IMR-90 (cell line): ENCODE measurements around the gene IFRD1. TPM values are rescaled to one million over a fixed set of nuclear protein-coding genes. Genes with fewer than 3 reads are reported as not detected.

Source experiments
- ATAC-seq: fragments of 200-7000 bp; cut with Tn5 transposase; 2 replicates; pipeline ENCODE4 v1.9.1; 2020; ENCODE audit warnings: low read depth, mild to moderate bottlenecking, moderate library complexity
- BruUV-seq: library from RNA; stranded (reverse); fragments of 400-500 nt; replicated peaks from 2 replicates; lab custom pipeline; 2021; lab: Mats Ljungman, UMichigan
- CTCF ChIA-PET: fragments of 300-600 bp; formaldehyde crosslinking; extraction: SDS; loops from one replicate; lab custom pipeline; 2021; ENCODE audit warnings: antibody characterized with exemption; lab: Yijun Ruan, JAX
- POLR2A ChIA-PET: fragments of 300-600 bp; sonication (Branson Sonifier 250); formaldehyde crosslinking; loops from one replicate; lab custom pipeline; 2022; ENCODE audit warnings: antibody characterized with exemption; ENCODE audit not compliant: unreplicated experiment; lab: Charles Lee
- DNase-seq: peaks from one replicate; pipeline ENCODE4 v3.0.0; 2013
- H2AFZ ChIP-seq: replicated peaks from 2 replicates; pipeline ENCODE3; 2013; ENCODE audit warnings: low read length, mild to moderate bottlenecking; ENCODE audit not compliant: poor library complexity
- H2AK5ac ChIP-seq: 2 replicates; pipeline ENCODE4 v1.6.1; 2013; ENCODE audit warnings: low read depth, low read length, inconsistent platforms
- H2AK9ac ChIP-seq: replicated peaks from 2 replicates; pipeline ENCODE3; 2013; ENCODE audit warnings: mild to moderate bottlenecking, low read depth, low read length, moderate library complexity; ENCODE audit not compliant: poor library complexity
- H2BK120ac ChIP-seq: 2 replicates; pipeline ENCODE4 v1.6.1; 2013; ENCODE audit warnings: low read depth, low read length, inconsistent platforms
- H2BK15ac ChIP-seq: 3 replicates; pipeline ENCODE4 v1.6.1; 2013; ENCODE audit warnings: low read depth, low read length, inconsistent platforms
- H2BK20ac ChIP-seq: 2 replicates; pipeline ENCODE4 v1.6.1; 2013; ENCODE audit warnings: low read depth, mild to moderate bottlenecking, inconsistent platforms, low read length, moderate library complexity
- H2BK5ac ChIP-seq: 2 replicates; pipeline ENCODE4 v1.6.1; 2013; ENCODE audit warnings: mild to moderate bottlenecking, low read depth, low read length, inconsistent platforms; ENCODE audit not compliant: poor library complexity, severe bottlenecking
- H3K14ac ChIP-seq: replicated peaks from 2 replicates; pipeline ENCODE4 v1.6.1; 2013; ENCODE audit warnings: low read depth, low read length, inconsistent platforms
- H3K18ac ChIP-seq: 2 replicates; pipeline ENCODE4 v1.6.1; 2013; ENCODE audit warnings: low read depth, low read length, control low read depth
- H3K23ac ChIP-seq: 2 replicates; pipeline ENCODE4 v1.6.1; 2013; ENCODE audit warnings: low read depth, low read length, inconsistent platforms
- H3K27ac ChIP-seq: 2 replicates; pipeline ENCODE4 v1.5.1; 2013; ENCODE audit warnings: mild to moderate bottlenecking, control low read depth, low read length; ENCODE audit not compliant: insufficient read depth
- H3K27me3 ChIP-seq: 2 replicates; pipeline ENCODE4 v1.6.1; 2013; ENCODE audit warnings: low read length; ENCODE audit not compliant: control insufficient read depth, insufficient read depth
- H3K36me3 ChIP-seq: 2 replicates; pipeline ENCODE4 v1.6.1; 2013; ENCODE audit warnings: low read length, mixed read lengths; ENCODE audit not compliant: control insufficient read depth, insufficient read depth
- H3K4ac ChIP-seq: 2 replicates; pipeline ENCODE4 v1.6.1; 2013; ENCODE audit warnings: low read depth, low read length, inconsistent platforms
- H3K4me1 ChIP-seq: 2 replicates; pipeline ENCODE4 v1.6.1; 2013; ENCODE audit warnings: low read length, mixed read lengths; ENCODE audit not compliant: control insufficient read depth, insufficient read depth
- H3K4me2 ChIP-seq: 2 replicates; pipeline ENCODE4 v1.6.1; 2013; ENCODE audit warnings: low read depth, mild to moderate bottlenecking, control low read depth, low read length, moderate library complexity
- H3K4me3 ChIP-seq: 2 replicates; pipeline ENCODE4 v1.5.1; 2013; ENCODE audit warnings: low read depth, mild to moderate bottlenecking, control low read depth, low read length, moderate library complexity; ENCODE audit not compliant: insufficient read depth
- H3K56ac ChIP-seq: 2 replicates; pipeline ENCODE4 v1.6.1; 2013; ENCODE audit warnings: low read length, inconsistent platforms; ENCODE audit not compliant: insufficient read depth; ENCODE audit errors: extremely low read depth
- H3K79me1 ChIP-seq, 2 experiments: 2 replicates each; pipeline ENCODE4 v1.6.1; 2013; ENCODE audit warnings: low read length in 2 of 2, inconsistent platforms in 1 of 2, low read depth in 1 of 2
- H3K9ac ChIP-seq: 2 replicates; pipeline ENCODE4 v1.6.1; 2013; ENCODE audit warnings: low read depth, low read length, control low read depth
- H3K9me1 ChIP-seq: 2 replicates; pipeline ENCODE4 v1.6.1; 2013; ENCODE audit warnings: low read length, inconsistent platforms; ENCODE audit not compliant: insufficient read depth
- H3K9me3 ChIP-seq: 2 replicates; pipeline ENCODE4 v1.6.1; 2013; ENCODE audit warnings: low read length; ENCODE audit not compliant: control insufficient read depth, insufficient read depth
- H4K20me1 ChIP-seq: 2 replicates; pipeline ENCODE4 v1.6.1; 2013; ENCODE audit warnings: low read length, inconsistent platforms; ENCODE audit not compliant: insufficient read depth
- H4K5ac ChIP-seq: 2 replicates; pipeline ENCODE4 v1.6.1; 2013; ENCODE audit warnings: mild to moderate bottlenecking, low read depth, low read length, control low read depth
- H4K8ac ChIP-seq, 2 experiments: 2 replicates each; pipeline ENCODE4 v1.6.1; 2013; ENCODE audit warnings: low read depth in 2 of 2, low read length in 2 of 2, control low read depth in 1 of 2, inconsistent platforms in 1 of 2
- H4K91ac ChIP-seq: 2 replicates; pipeline ENCODE4 v1.6.1; 2013; ENCODE audit warnings: low read depth, low read length, inconsistent platforms; ENCODE audit not compliant: insufficient read depth
- CEBPB ChIP-seq: IDR thresholded peaks from 2 replicates; pipeline ENCODE4 v1.6.1; 2012; ENCODE audit warnings: low read depth, low read length, improper control_type of control experiment
- CTCF ChIP-seq: conservative IDR thresholded peaks from 2 replicates; pipeline ENCODE4 v1.5.1; 2012; ENCODE audit warnings: mild to moderate bottlenecking, low read depth, low read length, improper control_type of control experiment
- FOS ChIP-seq: fragments of 150-350 bp; IDR thresholded peaks from 2 replicates; pipeline ENCODE4 v1.6.1; 2016; ENCODE audit warnings: low read depth, low read length
- MAZ ChIP-seq: IDR thresholded peaks from 2 replicates; pipeline ENCODE4 v1.6.1; 2012; ENCODE audit warnings: low read depth, mild to moderate bottlenecking, low read length, improper control_type of control experiment, moderate library complexity, borderline replicate concordance
- RCOR1 ChIP-seq: IDR thresholded peaks from 2 replicates; pipeline ENCODE4 v1.6.1; 2012; ENCODE audit warnings: mild to moderate bottlenecking, low read length, improper control_type of control experiment; ENCODE audit not compliant: insufficient replicate concordance
- SMC3 ChIP-seq: fragments of 150-350 bp; IDR thresholded peaks from 2 replicates; pipeline ENCODE4 v1.6.1; 2016; ENCODE audit warnings: low read depth, mild to moderate bottlenecking, antibody characterized with exemption, low read length, moderate library complexity
- WGBS, 2 experiments: methylation state at CpG; one replicate each; pipeline versions ENCODE4 v1.1.5 to v1.1.7; 2013; ENCODE audit warnings: missing lambda C conversion rate in 2 of 2; ENCODE audit not compliant: insufficient read length in 1 of 2; ENCODE audit errors: extremely low coverage in 2 of 2; 5-methylcytosine and 5-hydroxymethylcytosine counted together
- dilution Hi-C: fragments of 300-500 bp; cut with HindIII; formaldehyde crosslinking; loops from one replicate; pipeline ENCODE4 v1.14.3; 2018; ENCODE audit warnings: low sequenced_read_pairs; ENCODE audit not compliant: unreplicated experiment
- in situ Hi-C: fragments of 300-500 bp; cut with MboI; formaldehyde crosslinking; loops from 3 replicates; pipeline ENCODE4 v1.14.3; 2019; ENCODE audit warnings: low sequenced_read_pairs, inconsistent platforms, mixed read lengths
- intact Hi-C: fragments of 100-400 bp; cut with micrococcal nuclease; formaldehyde crosslinking; loops from 2 replicates; pipeline ENCODE4 v1.10.0; 2022
- polyA plus RNA-seq, 3 experiments: library from polyadenylated mRNA; depleted of rRNA; stranded (reverse); fragments of >200 nt; gene quantifications; 2 replicates each; pipeline ENCODE4 v1.2.3, GENCODE V29; 2012; ENCODE audit warnings: low replicate concordance in 1 of 3
- total RNA-seq: library from RNA; depleted of rRNA; stranded (reverse); fragments of >200 nt; gene quantifications from 2 replicates; pipeline ENCODE4 v1.2.3, GENCODE V29; 2012

Gene IFRD1
- total and polyA plus RNA-seq, 2 of the 4 experiments (the other 2 are of a cell fraction) = 18.3 to 25.3 TPM

GRCh38 chr7:112504093-112504695 lies 53.9 kb downstream of the IFRD1 start:
- Histone ChIP-seq H4K20me1 (no peaks in the 10 kb centered on the region), H2BK5ac (no peak overlapping the region), H3K9ac (no peak overlapping the region), H4K91ac (no peak overlapping the region), H3K23ac (no peak overlapping the region), H2AFZ (no peak overlapping the region), H3K14ac (no peak overlapping the region), H3K79me1 (no peaks in the 10 kb centered on the region), H2BK20ac (no peak overlapping the region), H4K8ac (no peak overlapping the region), H3K36me3 (no peaks in the 10 kb centered on the region), H4K5ac (no peak overlapping the region), H3K9me1 (peaks cover 9% of the 10 kb centered on the region; the same call in 1 of the 2 replicates), H3K27me3 (no peaks in the 10 kb centered on the region), H3K4me3 (no peak overlapping the region), H2AK5ac (no peak overlapping the region), H3K18ac (no peak overlapping the region), H3K4me2 (no peak overlapping the region), H3K4me1 (no peaks in the 10 kb centered on the region), H2BK120ac (no peak overlapping the region), H3K4ac (no peak overlapping the region), H2BK15ac (no peak overlapping the region), H3K9me3 (no peaks in the 10 kb centered on the region), H3K56ac (no peak overlapping the region), H2AK9ac (no peak overlapping the region), H3K27ac (no peak overlapping the region)
- no peak for ATAC-seq
- intact Hi-C loops = loop anchor here (5.0 kb wide), 1 partner anchor 393 kb away; no protein-coding TSS in a partner anchor
- TF ChIP-seq MAZ (no peak), RCOR1 (no peak), FOS (no peak), SMC3 (no peak), CTCF (no peak), CEBPB (no peak)
- in situ Hi-C loops = no loop called here
- DNase-seq = no peak
- no TSS peak for BruUV-seq
- CTCF ChIA-PET = no interaction called here
- dilution Hi-C loops = no loop called here
- no CpG with 5 or more reads among the region's 5 CpGs for WGBS, 2 experiments
- POLR2A ChIA-PET = no interaction called here
